ENCODE measurements around the gene ITGB8. TPM values are rescaled to one million over a fixed set of nuclear protein-coding genes. Genes with fewer than 3 reads are reported as not detected.

ITGB8 gene
- total and polyA plus RNA-seq, 2 experiments from 2014 or later = 0.71 to 3.0 TPM

GRCh38 chr7:20290505-20291111 lies 40.1 kb upstream of the ITGB8 start:
- H3K36me3 ChIP-seq (ENCODE audit: insufficient read depth) = no peaks in the 10 kb centered on the region
- peaks cover 16% of the 10 kb centered on the region for H3K4me1 Mint-ChIP-seq
- no peak for DNase-seq (ENCODE audit: low spot score)

More at GRCh38 chr7:20290505-20291111, 40.1 kb upstream of the ITGB8 start:
- no peaks in the 10 kb centered on the region for H3K9me3 Mint-ChIP-seq
- TF ChIP-seq EZH2phosphoT487 (IDR thresholded peaks at IDR 0.05; ENCODE audit: unreplicated experiment) = no peak
- no peak for TF ChIP-seq NANOG (IDR thresholded peaks at IDR 0.05; ENCODE audit: borderline replicate concordance)
- TF ChIP-seq STAT1 (IDR thresholded peaks at IDR 0.05; ENCODE audit: unreplicated experiment) = no peak
- no peak for TF ChIP-seq ETS1 (IDR thresholded peaks at IDR 0.05)
- no peak for TF ChIP-seq CREB1 (CRISPR knock-in tag; IDR thresholded peaks at IDR 0.05; ENCODE audit: low read depth)
- TF ChIP-seq ZNF114 (CRISPR knock-in tag; IDR thresholded peaks at IDR 0.05) = no peak
- TF ChIP-seq EZH2 (IDR thresholded peaks at IDR 0.05; ENCODE audit: low read depth, unreplicated experiment) = no peak
- TF ChIP-seq JUNB (IDR thresholded peaks at IDR 0.05; ENCODE audit: unreplicated experiment) = no peak
- no peak for TF ChIP-seq REST (IDR thresholded peaks at IDR 0.05; ENCODE audit: unreplicated experiment)
- TF ChIP-seq POLR2AphosphoS5 (IDR thresholded peaks at IDR 0.05; ENCODE audit: low read depth) = no peak
- TF ChIP-seq ZNF462 (CRISPR knock-in tag; IDR thresholded peaks at IDR 0.05) = no peak
- no peak overlapping the region for H3K4me2 ChIP-seq
- H3K9me2 ChIP-seq (ENCODE audit: insufficient read depth) = no peaks in the 10 kb centered on the region
- no peaks in the 10 kb centered on the region for H3F3A ChIP-seq (replicated peaks; ENCODE audit: low read depth)
- H2AFZ ChIP-seq = no peak overlapping the region
- H3K79me2 ChIP-seq (replicated peaks; ENCODE audit: insufficient read depth) = no peaks in the 10 kb centered on the region
- H3K4me3 ChIP-seq = no peak overlapping the region
- H3K27ac Mint-ChIP-seq = no peak overlapping the region
- no peaks in the 10 kb centered on the region for H3K27me3 ChIP-seq (ENCODE audit: insufficient read depth)
- no peaks in the 10 kb centered on the region for H3K27me3 Mint-ChIP-seq (ENCODE audit: insufficient read depth, low read depth, poor library complexity)
- H3K36me3 Mint-ChIP-seq (ENCODE audit: low read depth) = no peaks in the 10 kb centered on the region
- no peaks in the 10 kb centered on the region for H3K4me1 ChIP-seq (ENCODE audit: insufficient read depth)
- no peak overlapping the region for H3K4me3 Mint-ChIP-seq
- H4K20me1 ChIP-seq (replicated peaks; ENCODE audit: insufficient read depth) = no peaks in the 10 kb centered on the region
- ATAC-seq = no peak
- H3K27ac ChIP-seq (ENCODE audit: low read depth) = no peak overlapping the region

All from GM23338 (cell line).